Heart right ventricle (tissue), 16 donors: Measurements from ENCODE around the gene PLIN4. TPM values are rescaled to one million over a fixed set of nuclear protein-coding genes. Genes with fewer than 3 reads are reported as not detected.

Experiments used
- ATAC-seq, 8 donors: fragments of 200-7000 bp; cut with Tn5 transposase; one replicate each; pipeline ENCODE4 v1.9.1; 2020; ENCODE audit warnings: mild to moderate bottlenecking in 8 of 8, moderate library complexity in 8 of 8, moderate number of reproducible peaks in 1 of 8
- DNase-seq, 2 donors: peaks; one replicate each; pipeline ENCODE4 v3.0.0-alpha.2; 2020
- H3K27ac ChIP-seq, 10 donors: fragments of 200-600 bp; sonication (generic) in 2 of 10; one replicate each; pipeline versions ENCODE4 v1.5.0 to v1.8.0; 2020 to 2022; ENCODE audit warnings: mild to moderate bottlenecking in 3 of 10
- H3K27me3 ChIP-seq, 7 donors: fragments of 200-600 bp; one replicate each; pipeline ENCODE4 v1.8.0; 2021 to 2022; ENCODE audit warnings: mild to moderate bottlenecking in 2 of 7
- H3K36me3 ChIP-seq, 9 donors: fragments of 200-600 bp; sonication (generic) in 1 of 9; one replicate each; pipeline versions ENCODE4 v1.5.0 to v1.8.0; 2020 to 2022; ENCODE audit warnings: mild to moderate bottlenecking in 2 of 9
- H3K4me1 ChIP-seq, 9 donors: fragments of 200-600 bp; sonication (generic) in 1 of 9; one replicate each; pipeline versions ENCODE4 v1.5.0 to v1.8.0; 2020 to 2022; ENCODE audit warnings: mild to moderate bottlenecking in 4 of 9
- H3K4me3 ChIP-seq, 10 donors: fragments of 200-600 bp; sonication (generic) in 2 of 10; one replicate each; pipeline versions ENCODE4 v1.5.0 to v1.8.0; 2020 to 2022; ENCODE audit warnings: mild to moderate bottlenecking in 7 of 10, moderate library complexity in 2 of 10
- H3K9me3 ChIP-seq, 11 donors: fragments of 200-600 bp in 10 of 11; sonication (generic) in 2 of 11; one replicate each; pipeline versions ENCODE4 v1.5.0 to v1.8.0; 2013 to 2022; ENCODE audit warnings: mild to moderate bottlenecking in 2 of 11, control low read depth in 1 of 11, moderate library complexity in 1 of 11
- CTCF ChIP-seq, 9 donors: fragments of 200-600 bp; sonication (generic) in 2 of 9; IDR thresholded peaks; one replicate each; pipeline versions ENCODE4 v1.5.0 to v1.8.0; 2021 to 2022; ENCODE audit warnings: antibody characterized with exemption in 9 of 9, mild to moderate bottlenecking in 5 of 9, moderate library complexity in 1 of 9
- WGBS, 2 donors: extraction: QIAGEN DNeasy Blood & Tissue Kit; methylation state at CpG; one replicate each; pipeline ENCODE4 v1.1.7; 2013; ENCODE audit warnings: inconsistent platforms in 1 of 2; 5-methylcytosine and 5-hydroxymethylcytosine counted together
- intact Hi-C, 10 donors: fragments of 100-400 bp; cut with DNase I; formaldehyde crosslinking; loops; one replicate each; pipeline versions ENCODE4 v1.11.1 to v1.14.2; 2022
- polyA plus RNA-seq, 2 donors: library from polyadenylated mRNA; stranded (reverse); fragments of 200-250 nt; gene quantifications; one replicate each; pipeline ENCODE4 v1.2.3, GENCODE V29; 2013
- total RNA-seq, 10 donors: library from RNA; stranded (reverse); fragmentation: NEBNext Ultra II Directional in 3 of 10; extraction: Animal tissue kit (Norgen Biotek cat#: 25700) in 3 of 10; gene quantifications; one replicate each; pipeline versions ENCODE4 v1.2.1 to v1.2.4, GENCODE V29; 2021 to 2023
- donor health status: Arrhythmogenic right ventricular cardiomyopathy.
- donor health status: ischemic (EF 13 %, LVEDD 7.1; RV severe dilation, severe dysfunction).
- donor health status: healthy with polysubstance abuse.
- donor health status: DM: no; HTN: yes; CAD: no.
- donor health status: DM: no; HTN: no; CAD: no.
- donor health status: ischemic (EF 25% LVEDD 6.9; RV normal size, moderate dysfunction).
- donor health status: ischemic (EF 25% LVEDD 5.7; RV mildly dilated, moderate dysfunction).
- donor health status: healthy.
- donor health status: DM: yes; HTN: yes; CAD: no.
- donor health status: Ischemic cardiomyopathy.
- donor health status: ischemic (EF 35%, LVEDD 5.7; RV mildly dilated, moderate dysfunction).
- donor health status: nonischemic (EF 11% LVEDD 7.7; RV severe dilation, severe dysfunction).
- donor health status: DM: yes; HTN: yes; CAD: no.
- donor health status: PGD.
- donor health status: ischemic (EF 29% LVEDD 5.4; RV normal size, mild dysfunction).
- donor health status: nonischemic (EF 23%, LVEDD 6.1; RV moderate dilation, normal function).

Gene PLIN4
- total and polyA plus RNA-seq, 12 donors, result 42.0 to 416 (median 198) TPM

- H3K4me1 ChIP-seq, result peaks cover 0 to 67% (median 14%) of the 10 kb centered on the region in 9 donors
- peaks cover 0 to 9% (median 0%) of the 10 kb centered on the region in 7 donors for H3K27me3 ChIP-seq
- no peak for TF ChIP-seq CTCF (IDR thresholded peaks at IDR 0.05)
- whole genome bisulfite sequencing, 2 donors, result 85 to 89% methylated on average over 3 of the region's 3 CpGs
- intact Hi-C loops, result no loop called here
- H3K36me3 ChIP-seq, result no peaks in the 10 kb centered on the region
- no peak for ATAC-seq
- peak overlapping the region in 1 of 10 donors; percentile 37 for H3K4me3 ChIP-seq
- no peak for DNase-seq
- H3K27ac ChIP-seq, result peak overlapping the region in 2 of 10 donors; percentile 9 to 88
- peaks cover 0 to 12% (median 0%) of the 10 kb centered on the region in 11 donors for H3K9me3 ChIP-seq
Measured at GRCh38 chr19:4539169-4539692, 20.9 kb upstream of the PLIN4 start.

- ATAC-seq (no peak), DNase-seq (no peak)
- Histone ChIP-seq H3K36me3 (no peaks in the 10 kb centered on the region), H3K4me1 (peaks cover 0 to 67% (median 14%) of the 10 kb centered on the region in 9 donors), H3K27me3 (peaks cover 0 to 9% (median 0%) of the 10 kb centered on the region in 7 donors), H3K4me3 (peak overlapping the region in 1 of 10 donors; percentile 37), H3K27ac (peak overlapping the region in 1 of 10 donors; percentile 88), H3K9me3 (peaks cover 0 to 12% (median 0%) of the 10 kb centered on the region in 11 donors)
- TF ChIP-seq CTCF (IDR thresholded peaks at IDR 0.05), result no peak
- 93 to 94% methylated on average over 13 of the region's 13 CpGs for WGBS, 2 donors
- intact Hi-C loops, result no loop called here
Measured at GRCh38 chr19:4538601-4538954, 20.3 kb upstream of the PLIN4 start.

GRCh38 chr19:4537953-4538600 is 19.8 kb upstream of the PLIN4 start:
- ATAC-seq (peak in 2 of 8 donors; percentile 14 to 24), DNase-seq (no peak)
- no peak for TF ChIP-seq CTCF (IDR thresholded peaks at IDR 0.05)
- Histone ChIP-seq H3K27ac (peak overlapping the region in 1 of 10 donors; percentile 10), H3K9me3 (peaks cover 0 to 12% (median 0%) of the 10 kb centered on the region in 11 donors), H3K4me1 (peaks cover 0 to 67% (median 14%) of the 10 kb centered on the region in 9 donors), H3K36me3 (no peaks in the 10 kb centered on the region), H3K4me3 (peak overlapping the region in 1 of 10 donors; percentile 37), H3K27me3 (peaks cover 0 to 9% (median 0%) of the 10 kb centered on the region in 7 donors)
- 73 to 76% methylated on average over 27 of the region's 27 CpGs for WGBS, 2 donors
- intact Hi-C loops, result no loop called here

- H3K27ac ChIP-seq, result peak overlapping the region in 3 of 10 donors; percentile 38 to 75 (median 44)
- DNase-seq (no peak), ATAC-seq (peak in 2 of 8 donors; percentile 4 to 5)
- H3K4me3 ChIP-seq, result no peak overlapping the region
- peaks cover 0 to 61% (median 14%) of the 10 kb centered on the region in 9 donors for H3K4me1 ChIP-seq
- peaks cover 0 to 12% (median 0%) of the 10 kb centered on the region in 11 donors for H3K9me3 ChIP-seq
- 57 to 62% methylated on average over 5 of the region's 5 CpGs for WGBS, 2 donors
- no peaks in the 10 kb centered on the region for H3K36me3 ChIP-seq
- intact Hi-C loops, result no loop called here
- no peak for TF ChIP-seq CTCF (IDR thresholded peaks at IDR 0.05)
- H3K27me3 ChIP-seq, result peaks cover 0 to 9% (median 0%) of the 10 kb centered on the region in 7 donors
Measured at GRCh38 chr19:4536798-4537197, 18.5 kb upstream of the PLIN4 start.
